Esophagus muscularis mucosa (tissue), 4 donors: ENCODE data around the gene CSMD2. TPM values are rescaled to one million over a fixed set of nuclear protein-coding genes. Genes with fewer than 3 reads are reported as not detected.

Source experiments
- DNase-seq: peaks from one replicate; pipeline ENCODE4 v3.0.0-alpha.2; 2017; ENCODE audit errors: extremely low spot score
- H3K27ac ChIP-seq, 4 donors: fragments of 200-600 bp; sonication (generic); replicated peaks in 1 of 4; 1 replicate in 3 of 4; 2 replicates in 1 of 4; pipeline ENCODE4 v1.5.1; 2016 to 2019; ENCODE audit warnings: mild to moderate bottlenecking in 1 of 4
- H3K27me3 ChIP-seq, 4 donors: fragments of 200-600 bp; sonication (generic); one replicate each; pipeline versions ENCODE4 v1.5.1 to v1.6.0; 2016 to 2019
- H3K36me3 ChIP-seq, 4 donors: fragments of 200-600 bp; sonication (generic); one replicate each; pipeline ENCODE4 v1.5.1; 2016 to 2019
- H3K4me1 ChIP-seq, 4 donors: fragments of 200-600 bp; sonication (generic); one replicate each; pipeline ENCODE4 v1.5.1; 2016 to 2019
- H3K4me3 ChIP-seq, 4 donors: fragments of 200-600 bp; sonication (generic); 1 replicate in 2 of 4; 2 replicates in 2 of 4; pipeline ENCODE4 v1.5.1; 2016 to 2019; ENCODE audit warnings: mild to moderate bottlenecking in 4 of 4, moderate library complexity in 1 of 4
- H3K9me3 ChIP-seq, 4 donors: fragments of 200-600 bp; sonication (generic); 1 replicate in 3 of 4; 2 replicates in 1 of 4; pipeline ENCODE4 v1.5.1; 2016 to 2019
- CTCF ChIP-seq, 3 experiments: fragments of 200-600 bp in 2 of 3; fragments of 450-650 bp in 1 of 3; sonication (generic) in 2 of 3; IDR thresholded peaks; one replicate each; pipeline ENCODE4 v1.5.1; 2017 to 2019; ENCODE audit warnings: antibody characterized with exemption in 3 of 3, mild to moderate bottlenecking in 2 of 3, moderate library complexity in 1 of 3
- EP300 ChIP-seq: sonication (generic); formaldehyde crosslinking; IDR thresholded peaks from one replicate; pipeline ENCODE4 v1.6.1; 2017; ENCODE audit warnings: antibody characterized with exemption
- POLR2A ChIP-seq: fragments of 450-650 bp; IDR thresholded peaks from one replicate; pipeline ENCODE4 v1.6.1; 2017; ENCODE audit warnings: antibody characterized with exemption, moderate library complexity, mild to moderate bottlenecking, low read depth
- POLR2AphosphoS5 ChIP-seq, 2 donors: sonication (generic); formaldehyde crosslinking; IDR thresholded peaks; one replicate each; pipeline ENCODE4 v1.6.1; 2017; ENCODE audit warnings: antibody characterized with exemption in 2 of 2
- WGBS: methylation state at CpG from one replicate; pipeline ENCODE4 v1.1.5; 2018; 5-methylcytosine and 5-hydroxymethylcytosine counted together
- intact Hi-C: fragments of 100-400 bp; cut with DNase I; formaldehyde crosslinking; loops from one replicate; pipeline ENCODE4 v1.15.1; 2023
- total RNA-seq, 4 donors: library from RNA; depleted of rRNA; stranded (reverse); fragments of >200 nt; gene quantifications; one replicate each; pipeline versions ENCODE4 v1.1.0 to v1.2.1, GENCODE V29; 2016

Gene CSMD2
- total RNA-seq, 4 donors from 2014 or later, result 0.26 to 0.75 (median 0.37) TPM

DNA sequence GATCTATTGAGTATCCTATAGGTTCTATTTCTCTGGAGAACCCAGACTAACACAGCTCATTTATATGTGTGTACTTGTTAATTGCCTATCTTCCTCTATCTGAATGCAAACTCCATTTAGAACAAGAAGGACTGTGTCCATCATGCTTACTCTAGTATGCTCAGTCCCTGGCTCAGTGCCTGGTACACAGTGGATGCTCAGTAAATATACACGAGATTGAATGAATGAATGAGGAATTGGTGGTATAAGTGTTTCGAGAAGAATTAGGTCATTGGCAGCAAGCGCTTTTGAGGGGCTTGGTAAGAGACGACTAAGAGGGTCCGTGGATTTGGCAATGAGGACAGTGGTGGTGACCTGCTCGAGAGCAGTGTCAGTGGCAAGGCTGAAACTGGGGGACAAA, 112.5 kb downstream of the CSMD2 start:
- DNase-seq, result no peak
- H3K9me3 ChIP-seq, result peaks cover 0 to 12% (median 9%) of the 10 kb centered on the region in 4 donors
- no peak overlapping the region for H3K27ac ChIP-seq
- intact Hi-C loops, result no loop called here
- no peaks in the 10 kb centered on the region for H3K36me3 ChIP-seq
- WGBS, result 86% methylated on average over 6 of the region's 6 CpGs
- no peaks in the 10 kb centered on the region for H3K4me1 ChIP-seq
- TF ChIP-seq POLR2A, result no peak
- no peak for TF ChIP-seq CTCF (IDR thresholded peaks at IDR 0.05)
- TF ChIP-seq POLR2AphosphoS5 (IDR thresholded peaks at IDR 0.05), result no peak
- no peak for TF ChIP-seq EP300
- peaks cover 0 to 30% (median 0%) of the 10 kb centered on the region in 4 donors for H3K27me3 ChIP-seq
- H3K4me3 ChIP-seq, result no peak overlapping the region

- WGBS, result 72% methylated on average over 3 of the region's 3 CpGs
- intact Hi-C loops, result no loop called here
Measured at GRCh38 chr1:34050709-34051485, 114.1 kb downstream of the CSMD2 start.

DNA sequence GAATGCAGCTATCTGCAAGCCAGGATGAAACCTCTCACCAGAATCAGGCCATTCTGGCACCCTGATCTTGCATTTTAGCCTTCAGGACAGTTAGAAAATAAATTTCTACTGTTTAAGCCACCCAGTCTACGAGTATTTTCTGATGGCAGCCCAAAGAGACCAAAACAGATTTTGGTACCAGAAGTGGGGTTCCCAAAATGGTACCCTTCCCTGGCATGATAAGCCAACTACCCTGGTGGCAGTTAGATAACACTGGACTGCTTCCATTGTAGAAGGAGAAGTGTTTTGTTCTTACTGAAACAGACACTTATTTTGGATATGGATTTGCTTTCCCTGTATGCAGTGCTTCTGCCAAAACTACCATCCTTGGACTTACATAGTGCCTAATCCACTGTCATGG, 115.0 kb downstream of the CSMD2 start:
- H3K4me1 ChIP-seq, result no peaks in the 10 kb centered on the region
- intact Hi-C loops, result no loop called here
- peaks cover 0 to 20% (median 0%) of the 10 kb centered on the region in 4 donors for H3K27me3 ChIP-seq
- no peak overlapping the region for H3K4me3 ChIP-seq
- peaks cover 0 to 12% (median 9%) of the 10 kb centered on the region in 4 donors for H3K9me3 ChIP-seq
- 82% methylated on average over 1 of the region's 1 CpG for WGBS
- H3K27ac ChIP-seq, result no peak overlapping the region
- no peak for DNase-seq
- H3K36me3 ChIP-seq, result no peaks in the 10 kb centered on the region
- no peak for TF ChIP-seq EP300
- no peak for TF ChIP-seq POLR2A
- TF ChIP-seq CTCF (IDR thresholded peaks at IDR 0.05), result no peak
- no peak for TF ChIP-seq POLR2AphosphoS5 (IDR thresholded peaks at IDR 0.05)

More at GRCh38 chr1:34050709-34051485, 114.1 kb downstream of the CSMD2 start:
- TF ChIP-seq POLR2AphosphoS5 (IDR thresholded peaks at IDR 0.05), result no peak
- no peak for TF ChIP-seq POLR2A
- TF ChIP-seq CTCF (IDR thresholded peaks at IDR 0.05), result no peak
- no peak for TF ChIP-seq EP300
- Histone ChIP-seq H3K4me3 (no peak overlapping the region), H3K27me3 (peaks cover 0 to 20% (median 0%) of the 10 kb centered on the region in 4 donors), H3K36me3 (no peaks in the 10 kb centered on the region), H3K4me1 (no peaks in the 10 kb centered on the region), H3K27ac (no peak overlapping the region), H3K9me3 (peaks cover 0 to 12% (median 9%) of the 10 kb centered on the region in 4 donors)
- no peak for DNase-seq

DNA sequence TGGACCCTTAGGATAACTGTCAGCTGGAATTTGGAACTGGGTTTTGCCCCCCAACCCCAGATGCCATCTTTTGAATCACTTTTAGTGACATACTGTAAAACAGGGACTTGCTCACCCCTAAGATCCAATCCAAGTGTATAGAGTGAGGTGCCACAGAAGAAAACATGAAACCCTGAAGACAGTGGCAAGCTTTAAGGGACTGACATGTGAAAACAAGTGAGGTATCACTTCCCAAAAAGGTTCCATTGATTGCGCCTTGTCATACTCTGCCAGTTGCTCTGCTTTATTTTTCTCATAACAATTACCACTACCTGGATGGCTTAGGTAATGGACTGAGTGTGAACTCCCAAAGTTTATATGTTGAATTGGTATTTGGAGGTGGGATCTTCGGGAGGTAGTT, 115.6 kb downstream of the CSMD2 start:
- intact Hi-C loops, result no loop called here
- H3K9me3 ChIP-seq, result peaks cover 0 to 12% (median 9%) of the 10 kb centered on the region in 4 donors
- no peak overlapping the region for H3K27ac ChIP-seq
- no peak overlapping the region for H3K4me3 ChIP-seq
- no peaks in the 10 kb centered on the region for H3K36me3 ChIP-seq
- DNase-seq, result no peak
- no peak for TF ChIP-seq EP300
- TF ChIP-seq POLR2AphosphoS5 (IDR thresholded peaks at IDR 0.05), result no peak
- TF ChIP-seq CTCF (IDR thresholded peaks at IDR 0.05), result no peak
- TF ChIP-seq POLR2A, result no peak
- 89% methylated on average over 2 of the region's 2 CpGs for WGBS
- peaks cover 0 to 18% (median 0%) of the 10 kb centered on the region in 4 donors for H3K27me3 ChIP-seq
- no peaks in the 10 kb centered on the region for H3K4me1 ChIP-seq
